ENCODE measurements around the gene GNA12.

DNA sequence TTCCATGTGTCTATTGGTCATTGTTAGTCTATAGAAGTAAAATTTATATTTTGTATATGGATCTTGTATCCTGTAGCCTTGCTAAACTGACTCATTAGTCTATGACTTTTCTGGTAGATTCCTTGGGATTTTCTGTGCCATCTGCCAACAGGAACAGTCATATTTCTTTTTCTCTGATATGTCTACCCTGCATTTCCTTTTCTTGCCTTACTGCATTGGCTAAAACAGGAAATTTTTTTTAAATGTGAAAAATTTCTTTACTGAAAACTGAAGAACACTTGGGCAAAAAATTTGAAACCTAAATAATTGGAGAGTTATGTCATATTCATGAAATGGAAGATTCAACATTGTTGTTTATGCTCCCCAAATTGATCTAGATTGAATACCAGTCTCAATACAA is 88.6 kb downstream of the GNA12 start:
- TF ChIP-seq, protein P1, sequence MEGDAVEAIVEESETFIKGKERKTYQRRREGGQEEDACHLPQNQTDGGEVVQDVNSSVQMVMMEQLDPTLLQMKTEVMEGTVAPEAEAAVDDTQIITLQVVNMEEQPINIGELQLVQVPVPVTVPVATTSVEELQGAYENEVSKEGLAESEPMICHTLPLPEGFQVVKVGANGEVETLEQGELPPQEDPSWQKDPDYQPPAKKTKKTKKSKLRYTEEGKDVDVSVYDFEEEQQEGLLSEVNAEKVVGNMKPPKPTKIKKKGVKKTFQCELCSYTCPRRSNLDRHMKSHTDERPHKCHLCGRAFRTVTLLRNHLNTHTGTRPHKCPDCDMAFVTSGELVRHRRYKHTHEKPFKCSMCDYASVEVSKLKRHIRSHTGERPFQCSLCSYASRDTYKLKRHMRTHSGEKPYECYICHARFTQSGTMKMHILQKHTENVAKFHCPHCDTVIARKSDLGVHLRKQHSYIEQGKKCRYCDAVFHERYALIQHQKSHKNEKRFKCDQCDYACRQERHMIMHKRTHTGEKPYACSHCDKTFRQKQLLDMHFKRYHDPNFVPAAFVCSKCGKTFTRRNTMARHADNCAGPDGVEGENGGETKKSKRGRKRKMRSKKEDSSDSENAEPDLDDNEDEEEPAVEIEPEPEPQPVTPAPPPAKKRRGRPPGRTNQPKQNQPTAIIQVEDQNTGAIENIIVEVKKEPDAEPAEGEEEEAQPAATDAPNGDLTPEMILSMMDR (IDR thresholded peaks at IDR 0.05) = no peak
- TF ChIP-seq POLR2AphosphoS5 (IDR thresholded peaks at IDR 0.05; ENCODE audit: insufficient read depth in 1 of 2, low read depth in 1 of 2) (no peak), POLR2A (IDR thresholded peaks at IDR 0.05) (no peak)

Measured in vagina (tissue), 2 donors.